ENCODE measurements around the gene PRSS53.
A peak's percentile ranks its signal among the peaks of the same experiment; 100 is the strongest.

Gene PRSS53

DNA sequence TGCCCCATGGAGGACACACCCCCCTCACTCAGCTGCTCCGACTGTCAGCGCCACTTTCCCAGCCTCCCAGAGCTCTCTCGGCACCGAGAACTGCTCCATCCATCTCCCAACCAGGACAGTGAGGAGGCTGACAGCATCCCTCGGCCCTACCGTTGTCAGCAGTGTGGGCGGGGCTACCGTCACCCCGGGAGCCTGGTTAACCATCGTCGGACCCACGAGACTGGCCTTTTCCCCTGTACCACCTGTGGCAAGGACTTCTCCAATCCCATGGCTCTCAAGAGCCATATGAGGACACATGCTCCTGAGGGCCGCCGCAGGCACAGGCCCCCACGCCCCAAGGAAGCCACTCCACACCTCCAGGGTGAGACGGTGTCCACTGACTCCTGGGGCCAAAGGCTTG is 12.4 kb downstream of the PRSS53 start:
- no peak overlapping the region for H2AFZ ChIP-seq (ENCODE audit: low read depth, low read length, severe bottlenecking)
- H3K36me3 ChIP-seq (ENCODE audit: low read length), result no peaks in the 10 kb centered on the region
- H3K4me3 ChIP-seq (ENCODE audit: insufficient read depth, low read length, poor library complexity, severe bottlenecking), result no peak overlapping the region
- peaks cover 7% of the 10 kb centered on the region; the same call in 1 of the 2 replicates for H3F3A ChIP-seq (ENCODE audit: insufficient read depth)
- H3K4me2 ChIP-seq (ENCODE audit: low read depth, low read length, poor library complexity, severe bottlenecking), result no peak overlapping the region
- no peak overlapping the region for H3K9ac ChIP-seq (ENCODE audit: low read length)
- H3K9me2 ChIP-seq (replicated peaks; ENCODE audit: insufficient read depth, low read length), result no peaks in the 10 kb centered on the region
- peaks cover 45% of the 10 kb centered on the region for H3K79me2 ChIP-seq (ENCODE audit: insufficient read depth, low read length)
- H3K27ac ChIP-seq (ENCODE audit: low read depth, low read length), result no peak overlapping the region
- no peak for TF ChIP-seq EZH2phosphoT487 (conservative IDR thresholded peaks at IDR 0.05; ENCODE audit: low read length)
- no peaks in the 10 kb centered on the region for H4K20me1 ChIP-seq (ENCODE audit: low read depth, low read length)
- no peaks in the 10 kb centered on the region for H3K27me3 ChIP-seq (ENCODE audit: low read length)
- H3K9me3 ChIP-seq (ENCODE audit: insufficient read depth, low read length), result no peaks in the 10 kb centered on the region

DNA sequence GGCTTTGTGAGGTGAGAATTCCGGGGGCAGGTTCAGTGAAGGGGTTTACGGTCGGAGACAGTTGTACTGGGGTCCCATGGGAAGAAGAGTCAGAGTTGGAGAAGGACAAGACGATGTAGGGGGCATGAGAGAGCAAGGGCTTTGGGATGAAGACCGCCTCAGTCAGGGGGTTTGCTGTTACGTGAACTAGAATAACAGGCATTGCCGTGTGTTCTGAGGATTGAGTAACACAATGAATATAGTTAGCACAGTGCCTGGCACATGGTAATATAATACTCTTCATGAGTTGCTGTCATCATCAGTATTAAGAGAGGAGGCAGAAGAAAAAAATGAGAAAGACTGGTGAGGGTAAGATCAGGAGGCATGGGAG is 13.9 kb downstream of the PRSS53 start:
- Histone ChIP-seq H3K4me2 (ENCODE audit: low read depth, low read length, poor library complexity, severe bottlenecking) (peak overlapping the region; percentile 79), H3K27ac (ENCODE audit: low read depth, low read length) (peak overlapping the region; percentile 75), H3K27me3 (ENCODE audit: low read length) (no peaks in the 10 kb centered on the region), H3K9me3 (ENCODE audit: insufficient read depth, low read length) (no peaks in the 10 kb centered on the region), H2AFZ (ENCODE audit: low read depth, low read length, severe bottlenecking) (peak overlapping the region; percentile 43), H3F3A (ENCODE audit: insufficient read depth) (peaks cover 7% of the 10 kb centered on the region; the same call in 1 of the 2 replicates), H4K20me1 (ENCODE audit: low read depth, low read length) (no peaks in the 10 kb centered on the region), H3K79me2 (ENCODE audit: insufficient read depth, low read length) (peaks cover 51% of the 10 kb centered on the region), H3K9me2 (replicated peaks; ENCODE audit: insufficient read depth, low read length) (no peaks in the 10 kb centered on the region), H3K36me3 (ENCODE audit: low read length) (no peaks in the 10 kb centered on the region), H3K4me3 (ENCODE audit: insufficient read depth, low read length, poor library complexity, severe bottlenecking) (peak overlapping the region; percentile 79), H3K9ac (ENCODE audit: low read length) (peak overlapping the region; percentile 77)
- TF ChIP-seq EZH2phosphoT487 (conservative IDR thresholded peaks at IDR 0.05; ENCODE audit: low read length), result no peak
- TF ChIP-seq, protein P1, sequence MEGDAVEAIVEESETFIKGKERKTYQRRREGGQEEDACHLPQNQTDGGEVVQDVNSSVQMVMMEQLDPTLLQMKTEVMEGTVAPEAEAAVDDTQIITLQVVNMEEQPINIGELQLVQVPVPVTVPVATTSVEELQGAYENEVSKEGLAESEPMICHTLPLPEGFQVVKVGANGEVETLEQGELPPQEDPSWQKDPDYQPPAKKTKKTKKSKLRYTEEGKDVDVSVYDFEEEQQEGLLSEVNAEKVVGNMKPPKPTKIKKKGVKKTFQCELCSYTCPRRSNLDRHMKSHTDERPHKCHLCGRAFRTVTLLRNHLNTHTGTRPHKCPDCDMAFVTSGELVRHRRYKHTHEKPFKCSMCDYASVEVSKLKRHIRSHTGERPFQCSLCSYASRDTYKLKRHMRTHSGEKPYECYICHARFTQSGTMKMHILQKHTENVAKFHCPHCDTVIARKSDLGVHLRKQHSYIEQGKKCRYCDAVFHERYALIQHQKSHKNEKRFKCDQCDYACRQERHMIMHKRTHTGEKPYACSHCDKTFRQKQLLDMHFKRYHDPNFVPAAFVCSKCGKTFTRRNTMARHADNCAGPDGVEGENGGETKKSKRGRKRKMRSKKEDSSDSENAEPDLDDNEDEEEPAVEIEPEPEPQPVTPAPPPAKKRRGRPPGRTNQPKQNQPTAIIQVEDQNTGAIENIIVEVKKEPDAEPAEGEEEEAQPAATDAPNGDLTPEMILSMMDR (IDR thresholded peaks at IDR 0.05; ENCODE audit: insufficient read depth, low read length, poor library complexity, severe bottlenecking), result no peak

DNA sequence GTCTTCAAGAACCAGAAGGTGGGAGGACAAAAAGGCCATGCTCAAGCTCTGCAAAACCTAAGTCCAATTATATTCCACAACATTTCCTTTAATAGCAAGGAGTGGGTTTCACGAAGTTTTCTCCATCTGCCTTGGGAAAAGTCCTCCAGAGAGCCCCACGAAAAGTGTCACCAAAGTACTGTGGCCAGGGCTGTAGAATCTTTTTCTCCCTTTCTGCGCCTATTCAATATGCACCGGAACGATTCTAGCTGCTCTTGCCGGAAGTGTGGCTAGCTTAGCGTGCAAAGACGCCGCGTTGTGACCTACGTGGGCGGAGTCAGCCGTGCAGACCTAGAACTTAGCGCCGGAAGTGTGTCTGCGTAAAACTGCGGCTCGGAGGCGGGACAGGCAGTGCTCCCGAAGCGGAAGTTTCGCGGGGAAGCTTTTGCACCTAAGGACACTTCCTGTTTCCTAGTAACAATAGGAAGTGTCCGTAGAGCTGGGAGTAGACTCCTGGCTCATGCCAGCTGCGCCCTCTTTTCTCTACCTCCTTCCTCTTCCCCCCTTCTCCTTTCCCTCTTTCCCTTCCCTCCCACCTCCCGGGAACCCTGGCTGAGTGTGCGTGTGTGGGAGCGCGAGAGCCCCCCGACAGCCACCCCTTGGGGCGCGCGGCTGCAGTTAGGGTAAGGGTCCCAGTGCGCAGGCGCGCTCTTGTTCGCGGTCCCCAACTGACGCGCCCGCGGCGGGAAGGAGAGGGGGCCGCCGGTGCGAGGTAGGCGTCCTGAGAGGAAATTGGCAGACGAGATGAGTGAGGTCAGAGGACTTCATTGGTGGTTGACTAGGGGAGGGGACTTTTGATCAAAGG is 14.6 kb downstream of the PRSS53 start, which contains the start of the genes ZNF646 and ZNF668:
Gene ZNF646 (plus strand): TSS at position 453 of the 844 bp plus-strand sequence. CDS start 1,903 bp downstream, outside the sequence.
Gene ZNF668 (minus strand): TSS at position 271 of the 844 bp plus-strand sequence. CDS start 9,781 bp downstream, outside the sequence.
- Histone ChIP-seq H3K79me2 (ENCODE audit: insufficient read depth, low read length) (peaks cover 53% of the 10 kb centered on the region), H3K4me3 (ENCODE audit: insufficient read depth, low read length, poor library complexity, severe bottlenecking) (peak within 1 kb of the TSS; percentile 79), H3K27ac (ENCODE audit: low read depth, low read length) (peak within 1 kb of the TSS; percentile 75), H3K36me3 (ENCODE audit: low read length) (no peaks in the 10 kb centered on the region), H3K9me2 (replicated peaks; ENCODE audit: insufficient read depth, low read length) (no peaks in the 10 kb centered on the region), H4K20me1 (ENCODE audit: low read depth, low read length) (no peaks in the 10 kb centered on the region), H3K9ac (ENCODE audit: low read length) (peak within 1 kb of the TSS; percentile 77), H2AFZ (ENCODE audit: low read depth, low read length, severe bottlenecking) (peak within 1 kb of the TSS; percentile 77), H3F3A (ENCODE audit: insufficient read depth) (peaks cover 7% of the 10 kb centered on the region; the same call in 1 of the 2 replicates), H3K27me3 (ENCODE audit: low read length) (no peaks in the 10 kb centered on the region), H3K4me2 (ENCODE audit: low read depth, low read length, poor library complexity, severe bottlenecking) (peak within 1 kb of the TSS; percentile 91), H3K9me3 (ENCODE audit: insufficient read depth, low read length) (no peaks in the 10 kb centered on the region)
- TF ChIP-seq, protein P1 (IDR thresholded peaks at IDR 0.05; ENCODE audit: insufficient read depth, low read length, poor library complexity, severe bottlenecking), result no peak
